Right lobe of liver (tissue), 6 donors: ENCODE measurements around the gene ZNF546. TPM values are rescaled to one million over a fixed set of nuclear protein-coding genes. Genes with fewer than 3 reads are reported as not detected.
"Not testable (repeated sequence)": the region's sequence is repeated elsewhere in the genome, so short reads cannot be mapped to it uniquely, and the experiment has no call there.

ENCODE experiments used
- ATAC-seq, 4 donors: fragments of 200-7000 bp; cut with Tn5 transposase; one replicate each; pipeline ENCODE4 v1.9.1; 2020; ENCODE audit warnings: mild to moderate bottlenecking in 4 of 4, moderate library complexity in 4 of 4
- DNase-seq, 3 donors: peaks; one replicate each; pipeline ENCODE4 v3.0.0-alpha.2; 2020
- H3K27ac ChIP-seq, 3 donors: fragments of 200-600 bp; one replicate each; pipeline ENCODE4 v1.8.0; 2022
- H3K27me3 ChIP-seq, 2 donors: fragments of 200-600 bp; one replicate each; pipeline ENCODE4 v1.8.0; 2022
- H3K36me3 ChIP-seq, 4 donors: fragments of 200-600 bp; sonication (generic) in 1 of 4; one replicate each; pipeline versions ENCODE4 v1.5.1 to v1.8.0; 2017 to 2022; ENCODE audit warnings: control low read depth in 1 of 4
- H3K4me1 ChIP-seq, 4 donors: fragments of 200-600 bp; sonication (generic) in 1 of 4; one replicate each; pipeline versions ENCODE4 v1.5.1 to v1.8.0; 2017 to 2022; ENCODE audit warnings: control low read depth in 1 of 4
- H3K4me3 ChIP-seq, 3 donors: fragments of 200-600 bp; one replicate each; pipeline ENCODE4 v1.8.0; 2022
- H3K9me3 ChIP-seq, 4 donors: fragments of 200-600 bp; sonication (generic) in 1 of 4; one replicate each; pipeline versions ENCODE4 v1.5.1 to v1.8.0; 2017 to 2022; ENCODE audit warnings: control low read depth in 1 of 4
- CTCF ChIP-seq, 4 donors: fragments of 200-600 bp in 3 of 4; fragments of 450-650 bp in 1 of 4; IDR thresholded peaks; one replicate each; pipeline versions ENCODE4 v1.5.1 to v1.8.0; 2016 to 2022; ENCODE audit warnings: antibody characterized with exemption in 4 of 4, mild to moderate bottlenecking in 2 of 4
- POLR2A ChIP-seq: fragments of 450-650 bp; IDR thresholded peaks from one replicate; pipeline ENCODE4 v1.6.1; 2017; ENCODE audit warnings: antibody characterized with exemption, mild to moderate bottlenecking
- WGBS: methylation state at CpG from one replicate; pipeline ENCODE4 v1.1.6; 2018; ENCODE audit warnings: low coverage, low lambda C conversion rate; ENCODE audit not compliant: insufficient coverage; ENCODE audit errors: missing lambda C conversion rate; 5-methylcytosine and 5-hydroxymethylcytosine counted together
- intact Hi-C, 2 donors: fragments of 100-400 bp; cut with DNase I; formaldehyde crosslinking; loops; one replicate each; pipeline versions ENCODE4 v1.11.2 to v1.14.1; 2022
- total RNA-seq, 6 experiments: library from RNA; depleted of rRNA in 2 of 6; stranded (reverse); fragments of >200 nt in 2 of 6; fragmentation: NEBNext Ultra II Directional in 3 of 6; extraction: Animal tissue kit (Norgen Biotek cat#: 25700) in 3 of 6; gene quantifications; one replicate each; pipeline versions ENCODE4 v1.1.0 to v1.2.4, GENCODE V29; 2016 to 2023
- donor health status: DM: no; HTN: yes; CAD: no.
- donor health status: DM: no; HTN: no; CAD: no.
- donor health status: DM: no; HTN: no; CAD: no.
- donor health status: DM: no; HTN: yes; CAD: no.
- donor health status: DM: no; HTN: yes; CAD: no.

The ZNF546 gene
- total RNA-seq, 6 experiments from 2014 or later: 1.5 to 5.4 (median 3.5) TPM

GRCh38 chr19:39953915-39954314, 42.9 kb upstream of the ZNF546 start:
- H3K27me3 ChIP-seq: no peaks in the 10 kb centered on the region
- H3K4me3 ChIP-seq: no peak overlapping the region
- no peak overlapping the region for H3K27ac ChIP-seq
- H3K9me3 ChIP-seq: no peaks in the 10 kb centered on the region
- H3K4me1 ChIP-seq: no peaks in the 10 kb centered on the region
- no peak for DNase-seq
- no peak for ATAC-seq
- 73% methylated on average over 7 of the region's 7 CpGs for WGBS
- TF ChIP-seq POLR2A: no peak
- TF ChIP-seq CTCF (IDR thresholded peaks at IDR 0.05): no peak
- no peaks in the 10 kb centered on the region for H3K36me3 ChIP-seq
- intact Hi-C loops: no loop called here

GRCh38 chr19:39957886-39958285, 39.0 kb upstream of the ZNF546 start:
- H3K4me3 ChIP-seq, intact Hi-C loops, H3K9me3 ChIP-seq, ATAC-seq, H3K27ac ChIP-seq, H3K27me3 ChIP-seq, H3K4me1 ChIP-seq, H3K36me3 ChIP-seq: not testable (repeated sequence)
- WGBS: no CpG with 5 or more reads among the region's 5 CpGs
- DNase-seq: peak in 1 of 3 donors; percentile 11

GRCh38 chr19:39958942-39959341, 37.9 kb upstream of the ZNF546 start:
- H3K27ac ChIP-seq, H3K4me1 ChIP-seq, H3K27me3 ChIP-seq, DNase-seq, H3K9me3 ChIP-seq, H3K36me3 ChIP-seq, intact Hi-C loops, H3K4me3 ChIP-seq, ATAC-seq: not testable (repeated sequence)
- WGBS: 82% methylated on average over 2 of the region's 3 CpGs

GRCh38 chr19:39959407-39959806, 37.5 kb upstream of the ZNF546 start:
- DNase-seq, H3K4me1 ChIP-seq, ATAC-seq, H3K4me3 ChIP-seq, H3K36me3 ChIP-seq, intact Hi-C loops, H3K9me3 ChIP-seq, H3K27ac ChIP-seq, H3K27me3 ChIP-seq: not testable (repeated sequence)
- 62% methylated on average over 7 of the region's 13 CpGs for WGBS

- DNase-seq (no peak), ATAC-seq (no peak)
- H3K9me3 ChIP-seq: no peaks in the 10 kb centered on the region
- no peak overlapping the region for H3K27ac ChIP-seq
- intact Hi-C loops: no loop called here
- no peaks in the 10 kb centered on the region for H3K4me1 ChIP-seq
- TF ChIP-seq CTCF (IDR thresholded peaks at IDR 0.05) (no peak), POLR2A (no peak)
- no peak overlapping the region for H3K4me3 ChIP-seq
- no peaks in the 10 kb centered on the region for H3K36me3 ChIP-seq
- WGBS: 65% methylated on average over 3 of the region's 3 CpGs
- no peaks in the 10 kb centered on the region for H3K27me3 ChIP-seq
These were observed 33.0 kb upstream of the ZNF546 start for GRCh38 chr19:39963898-39964297.

- Histone ChIP-seq H3K36me3 (no peaks in the 10 kb centered on the region), H3K27ac (no peak overlapping the region), H3K4me3 (no peak overlapping the region), H3K27me3 (no peaks in the 10 kb centered on the region), H3K4me1 (peaks cover 0 to 10% (median 4%) of the 10 kb centered on the region in 4 donors), H3K9me3 (no peaks in the 10 kb centered on the region)
- TF ChIP-seq POLR2A (no peak), CTCF (IDR thresholded peaks at IDR 0.05) (no peak)
- ATAC-seq (no peak), DNase-seq (no peak)
- intact Hi-C loops: no loop called here
- WGBS: 91% methylated on average over 5 of the region's 6 CpGs
These were observed 30.2 kb upstream of the ZNF546 start for GRCh38 chr19:39966617-39967016.
